Measurements from ENCODE around the gene TIMP4. TPM values are rescaled to one million over a fixed set of nuclear protein-coding genes. Genes with fewer than 3 reads are reported as not detected.

Gene TIMP4
- total RNA-seq, 1 donor from 2014 or later: 78.9 TPM

GRCh38 chr3:12196684-12197083 lies 38.0 kb upstream of the TIMP4 start:
- Histone ChIP-seq H3K4me3 (no peak overlapping the region), H3K4me1 (peaks cover 10 to 23% of the 10 kb centered on the region in 2 donors), H3K27me3 (no peaks in the 10 kb centered on the region), H3K36me3 (no peaks in the 10 kb centered on the region), H3K9me3 (no peaks in the 10 kb centered on the region), H3K27ac (no peak overlapping the region)
- TF ChIP-seq CTCF (IDR thresholded peaks at IDR 0.05): no peak
- intact Hi-C loops (cut with DNase I): loop anchor here (5.0 kb wide), 1 partner anchor 91 kb away; the partner anchor contains the start of gene PPARG
- no peak for DNase-seq (ENCODE audit: low spot score in 2 of 2)

GRCh38 chr3:12195231-12195630 lies 36.5 kb upstream of the TIMP4 start:
- H3K27ac ChIP-seq: peak overlapping the region in 1 of 2 donors; percentile 88
- H3K36me3 ChIP-seq: no peaks in the 10 kb centered on the region
- no peak for DNase-seq (ENCODE audit: low spot score in 2 of 2)
- intact Hi-C loops (cut with DNase I): loop anchor here (5.0 kb wide), 1 partner anchor 92 kb away; the partner anchor contains the start of gene PPARG
- H3K9me3 ChIP-seq: no peaks in the 10 kb centered on the region
- H3K4me1 ChIP-seq: peaks cover 10 to 23% of the 10 kb centered on the region in 2 donors
- TF ChIP-seq CTCF (IDR thresholded peaks at IDR 0.05): no peak
- H3K4me3 ChIP-seq: no peak overlapping the region
- H3K27me3 ChIP-seq: no peaks in the 10 kb centered on the region

- Histone ChIP-seq H3K36me3 (no peaks in the 10 kb centered on the region), H3K27me3 (no peaks in the 10 kb centered on the region), H3K4me1 (peaks cover 10 to 23% of the 10 kb centered on the region in 2 donors), H3K9me3 (no peaks in the 10 kb centered on the region), H3K27ac (peak overlapping the region in 1 of 2 donors; percentile 88), H3K4me3 (no peak overlapping the region)
- intact Hi-C loops (cut with DNase I): loop anchor here (5.0 kb wide), 1 partner anchor 93 kb away; the partner anchor contains the start of gene PPARG
- DNase-seq (ENCODE audit: low spot score in 2 of 2): no peak
- no peak for TF ChIP-seq CTCF (IDR thresholded peaks at IDR 0.05)
Observed at GRCh38 chr3:12194669-12195161, 36.0 kb upstream of the TIMP4 start.

GRCh38 chr3:12194209-12194608 lies 35.5 kb upstream of the TIMP4 start:
- intact Hi-C loops (cut with DNase I): no loop called here
- no peak for DNase-seq (ENCODE audit: low spot score in 2 of 2)
- H3K4me1 ChIP-seq: peaks cover 10 to 23% of the 10 kb centered on the region in 2 donors
- H3K36me3 ChIP-seq: no peaks in the 10 kb centered on the region
- TF ChIP-seq CTCF (IDR thresholded peaks at IDR 0.05): no peak
- H3K9me3 ChIP-seq: no peaks in the 10 kb centered on the region
- no peak overlapping the region for H3K4me3 ChIP-seq
- H3K27me3 ChIP-seq: no peaks in the 10 kb centered on the region
- H3K27ac ChIP-seq: peak overlapping the region; percentile 72 to 88

GRCh38 chr3:12193485-12194165 lies 34.9 kb upstream of the TIMP4 start:
- intact Hi-C loops (cut with DNase I): no loop called here
- Histone ChIP-seq H3K4me1 (peaks cover 10 to 29% of the 10 kb centered on the region in 2 donors), H3K36me3 (no peaks in the 10 kb centered on the region), H3K4me3 (no peak overlapping the region), H3K27me3 (no peaks in the 10 kb centered on the region), H3K9me3 (no peaks in the 10 kb centered on the region), H3K27ac (peak overlapping the region; percentile 72 to 88)
- peak; percentile 66 to 90 for DNase-seq (ENCODE audit: low spot score in 2 of 2)
- no peak for TF ChIP-seq CTCF (IDR thresholded peaks at IDR 0.05)
